Hypothalamus (tissue), 51 donors: ENCODE results near the gene SH3BGRL3.
A peak's percentile ranks its signal among the peaks of the same experiment; 100 is the strongest.
"Not testable (repeated sequence)": the region's sequence is repeated elsewhere in the genome, so short reads cannot be mapped to it uniquely, and the experiment has no call there.

Source experiments
- DNase-seq, 51 donors: peaks; one replicate each; lab custom pipeline; 2025; lab: John Stamatoyannopoulos, UW

SH3BGRL3 gene

DNA sequence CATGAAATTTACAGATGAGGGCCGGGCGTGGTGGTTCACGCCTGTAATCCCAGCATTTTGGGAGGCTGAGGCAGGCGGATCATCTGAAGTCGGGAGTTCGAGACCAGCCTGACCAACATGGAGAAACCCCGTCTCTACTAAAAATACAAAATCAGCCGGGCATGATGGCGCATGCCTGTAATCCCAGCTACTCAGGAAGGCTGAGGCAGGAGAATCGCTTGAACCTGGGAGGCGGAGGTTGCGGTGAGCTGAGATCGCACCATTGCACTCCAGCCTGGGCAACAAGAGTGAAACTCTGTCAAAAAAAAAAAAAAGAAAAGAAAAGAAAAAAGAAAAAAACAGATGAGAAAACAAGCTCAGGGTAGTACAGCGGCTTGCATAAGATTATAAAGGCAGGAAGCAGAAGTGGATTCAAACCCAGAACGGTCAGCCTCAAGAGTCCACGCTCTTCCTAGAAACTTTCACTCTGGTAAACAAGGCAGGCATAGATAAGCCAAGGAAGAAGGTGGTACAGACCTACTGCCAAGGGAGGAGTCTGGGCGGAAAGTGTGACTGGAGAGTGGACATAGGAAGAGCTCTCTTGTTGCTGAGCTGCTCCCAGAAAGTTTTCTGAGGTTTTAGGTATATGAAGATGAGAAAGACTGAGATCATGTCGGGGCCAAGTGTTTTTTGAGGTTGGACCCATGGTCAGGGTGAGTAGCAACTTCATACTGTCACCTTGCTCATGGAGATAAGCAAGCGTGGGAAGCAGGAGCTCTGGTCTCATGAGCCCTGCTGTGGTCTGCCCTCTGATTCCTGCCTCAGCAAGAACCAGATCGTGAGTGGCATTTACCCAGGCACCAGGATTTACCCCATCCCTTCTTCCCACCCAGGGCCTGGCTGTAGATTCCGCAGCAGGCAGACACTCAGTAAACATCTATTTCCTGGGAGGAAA lies 28.3 kb downstream of the SH3BGRL3 start:
- DNase-seq, result not testable (repeated sequence)

DNA sequence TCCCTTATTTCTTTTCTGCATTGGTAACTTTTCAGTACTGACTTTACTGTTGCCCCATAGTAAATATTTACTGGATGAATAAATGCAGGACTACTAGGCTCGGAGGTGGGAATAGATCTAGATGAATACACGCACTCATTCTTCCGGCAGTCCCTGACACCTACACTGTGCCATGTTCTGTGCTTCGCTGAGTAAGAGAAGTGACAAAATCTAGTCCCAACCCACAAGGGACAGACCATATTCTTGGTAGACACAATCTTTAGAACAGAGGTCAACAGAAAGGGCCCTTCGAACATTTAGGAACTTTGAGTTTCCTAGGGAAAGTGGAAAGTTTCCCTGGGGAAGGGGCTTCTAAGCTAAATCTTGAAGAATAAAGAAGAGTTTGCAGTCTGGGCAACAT lies 34.6 kb downstream of the SH3BGRL3 start:
- DNase-seq, result no peak

DNA sequence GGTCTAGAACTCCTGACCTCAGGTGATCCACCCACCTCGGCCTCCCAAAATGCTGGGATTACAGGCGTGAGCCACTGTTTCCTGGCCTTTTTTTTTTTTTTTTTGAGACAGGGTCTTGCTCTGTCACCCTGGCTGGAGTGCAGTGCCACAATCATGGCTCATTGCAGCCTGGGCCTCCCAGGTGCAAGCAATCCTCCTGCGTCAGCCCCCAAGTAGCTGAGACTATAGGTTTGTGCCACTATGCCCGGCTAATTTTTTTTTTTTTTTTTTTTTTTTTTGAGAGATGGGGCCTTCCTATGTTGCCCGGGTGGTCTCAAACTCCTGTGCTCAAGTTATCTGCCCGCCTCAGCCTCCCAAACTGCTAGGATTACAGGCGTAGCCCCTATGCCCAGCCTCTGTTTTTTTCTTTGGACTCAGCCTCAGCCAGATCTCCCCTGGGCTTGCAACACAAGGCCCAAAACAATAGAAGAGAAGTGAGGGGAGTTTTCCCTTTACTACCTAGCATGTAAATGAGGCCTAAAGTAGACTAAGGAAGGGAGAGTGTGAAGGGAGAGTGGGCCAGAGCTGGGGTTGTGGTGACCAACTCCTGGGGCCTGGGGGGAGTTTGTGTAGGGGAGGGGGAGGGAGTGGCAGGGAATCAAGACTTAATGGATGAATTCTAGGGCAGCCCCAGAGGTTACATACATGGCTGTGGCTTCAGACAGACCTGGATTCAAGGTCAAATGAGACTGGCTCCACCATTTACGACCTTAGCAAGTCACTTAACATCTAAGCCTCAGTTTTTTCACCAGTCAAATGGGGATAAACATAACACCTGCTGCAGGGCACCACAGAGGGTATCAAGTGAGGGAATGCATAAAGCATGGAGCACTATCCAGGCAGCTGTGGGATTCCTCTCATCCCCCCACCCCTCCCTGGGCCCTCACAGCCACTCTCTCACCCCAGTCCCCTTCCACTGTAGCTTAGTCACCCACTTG lies 36.3 kb downstream of the SH3BGRL3 start:
- DNase-seq, result no peak

DNA sequence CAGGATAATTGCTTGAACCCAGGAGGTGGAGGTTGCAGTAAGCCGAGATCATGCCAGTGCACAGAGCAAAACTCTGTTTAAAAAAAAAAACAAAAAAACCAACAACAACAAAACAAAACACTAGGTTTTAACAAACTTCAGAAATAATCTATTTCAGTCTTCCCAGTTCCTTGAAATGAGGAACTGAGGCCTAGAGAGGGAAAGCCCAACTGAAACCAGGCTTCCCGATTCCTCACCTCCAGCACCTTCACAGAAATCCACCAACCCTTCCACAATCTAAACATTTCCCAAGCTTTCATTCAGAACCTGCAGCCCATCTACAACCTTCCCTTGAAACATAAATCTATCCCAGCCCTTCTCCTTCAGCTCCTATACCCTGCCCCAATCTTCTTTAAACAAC lies 37.3 kb downstream of the SH3BGRL3 start:
- DNase-seq, result no peak

DNA sequence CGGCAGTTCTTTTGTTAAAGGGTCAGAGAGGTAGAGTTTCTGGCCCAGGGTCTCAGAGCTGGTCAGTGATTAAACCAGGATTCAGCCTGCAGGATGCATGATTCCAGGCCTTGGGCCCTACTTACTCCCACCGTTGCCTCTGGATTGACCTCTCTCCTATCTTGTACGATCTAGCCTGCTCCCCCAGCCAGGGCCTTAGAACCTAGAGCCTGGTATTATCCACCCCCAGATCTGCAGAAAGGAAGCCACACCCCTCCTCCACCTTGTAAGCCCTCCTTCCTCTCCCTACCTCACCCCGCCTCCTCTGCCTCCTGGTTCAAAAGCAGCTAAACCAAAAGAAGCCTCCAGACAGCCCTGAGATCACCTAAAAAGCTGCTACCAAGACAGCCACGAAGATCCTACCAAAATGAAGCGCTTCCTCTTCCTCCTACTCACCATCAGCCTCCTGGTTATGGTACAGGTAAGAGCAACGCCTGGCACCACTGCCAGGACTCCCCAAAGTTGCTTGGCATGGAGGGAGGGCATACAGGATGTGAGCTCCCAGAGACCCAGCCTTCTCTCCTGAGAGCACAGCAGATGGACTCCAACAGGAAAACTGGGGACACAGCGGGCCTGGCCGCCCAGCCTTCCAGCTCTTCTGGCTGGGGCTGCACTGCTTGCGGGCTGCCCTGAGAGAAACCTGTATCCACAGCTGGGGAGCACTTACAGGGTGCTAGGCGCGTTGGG lies 37.9 kb downstream of the SH3BGRL3 start, which contains the start of gene CD52:
TSS of gene CD52 (plus strand) at position 347 of the 726 bp plus-strand sequence. CDS start at position 407, 60 bp downstream.
- DNase-seq, result no peak

DNA sequence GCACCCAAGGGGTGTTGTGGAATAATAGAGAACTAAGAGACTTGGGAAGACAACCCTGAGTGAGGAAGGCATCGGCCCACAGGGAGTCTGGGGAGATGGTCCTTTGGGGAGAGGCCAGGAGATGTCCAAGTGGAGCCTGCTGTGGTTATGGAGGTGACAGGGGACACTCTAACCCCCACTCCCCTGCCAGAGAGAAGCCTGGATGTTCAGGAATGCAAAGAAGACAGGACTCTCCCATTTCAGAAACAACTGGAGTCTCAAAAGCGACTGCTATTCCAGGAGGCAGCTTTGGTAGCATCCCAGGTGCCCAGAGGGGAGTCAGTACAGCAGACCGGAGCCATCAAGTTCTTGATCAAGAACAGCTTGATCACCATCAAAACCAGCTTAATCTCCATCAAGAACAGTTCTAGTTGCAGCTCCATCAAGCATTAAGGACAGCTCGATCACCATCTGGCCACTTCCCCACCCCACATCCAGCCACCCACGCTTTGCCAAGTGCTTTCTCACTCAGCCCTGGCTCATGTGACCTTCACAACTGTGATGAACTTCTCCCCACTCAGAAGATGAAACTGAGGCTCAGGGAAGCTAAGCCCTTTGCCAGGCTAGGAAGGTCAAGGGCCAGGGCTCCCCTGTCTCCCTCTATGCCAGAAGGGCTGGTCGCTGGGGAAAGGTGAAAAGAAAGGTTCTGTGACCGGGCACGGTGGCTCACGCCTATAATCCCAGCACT lies 38.6 kb downstream of the SH3BGRL3 start:
- DNase-seq, result peak in 6 of 51 donors; percentile 3 to 33 (median 7)

DNA sequence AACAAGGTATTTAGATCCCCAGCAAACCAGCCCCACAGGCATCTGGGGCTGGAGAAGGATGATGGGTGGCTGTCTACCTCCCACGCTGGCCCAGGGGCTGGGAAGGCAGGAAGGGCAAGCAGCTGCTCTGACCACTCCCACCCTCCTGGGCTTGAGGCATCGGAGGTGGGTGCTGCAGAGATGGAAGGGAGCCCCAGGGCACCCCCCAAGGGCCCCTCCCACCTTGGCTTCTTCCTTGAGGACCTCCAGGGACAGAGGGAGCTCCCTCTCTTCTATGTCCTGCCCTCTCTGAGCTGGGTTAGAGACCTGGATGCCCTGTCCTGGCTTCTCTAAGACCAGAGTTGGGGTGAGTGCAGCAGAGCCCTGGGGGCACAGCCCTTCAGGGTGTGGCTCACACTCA lies 41.0 kb downstream of the SH3BGRL3 start:
- no peak for DNase-seq

DNA sequence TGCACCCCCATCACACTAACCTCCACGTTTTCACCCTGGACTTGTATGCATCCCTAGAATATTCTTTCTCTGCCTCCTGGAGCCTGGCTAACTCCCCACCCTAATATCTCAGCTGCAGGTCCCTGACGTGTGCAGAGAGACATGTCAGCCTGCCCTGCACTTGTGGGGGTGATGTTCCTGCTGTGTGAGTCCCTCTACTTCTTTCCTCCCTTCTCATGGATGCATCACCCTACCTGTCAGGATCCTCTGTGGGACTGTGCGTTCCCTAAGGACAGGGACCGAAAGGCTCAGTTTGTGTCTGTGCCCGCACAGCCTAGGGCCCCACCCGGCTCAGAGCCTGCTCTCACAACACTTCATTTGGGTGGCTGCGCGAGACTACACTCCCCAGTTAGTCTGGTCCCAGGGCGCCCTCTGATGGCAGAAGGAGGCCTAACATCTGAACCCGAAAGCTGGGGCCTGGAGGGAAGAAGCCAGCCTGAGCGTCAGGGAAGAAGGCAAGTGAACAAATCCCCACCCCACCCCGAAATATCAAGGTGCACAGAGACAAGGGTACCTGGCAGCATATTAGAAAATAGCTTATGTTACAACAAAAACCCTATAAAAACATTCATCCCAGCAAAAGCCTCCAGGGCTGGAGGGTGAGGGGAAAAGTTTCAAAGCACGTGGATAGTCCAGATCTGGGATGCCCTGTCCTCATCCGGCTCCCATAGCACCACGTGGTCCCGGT lies 41.6 kb downstream of the SH3BGRL3 start:
- peak; percentile 22 to 92 (median 72) for DNase-seq

DNA sequence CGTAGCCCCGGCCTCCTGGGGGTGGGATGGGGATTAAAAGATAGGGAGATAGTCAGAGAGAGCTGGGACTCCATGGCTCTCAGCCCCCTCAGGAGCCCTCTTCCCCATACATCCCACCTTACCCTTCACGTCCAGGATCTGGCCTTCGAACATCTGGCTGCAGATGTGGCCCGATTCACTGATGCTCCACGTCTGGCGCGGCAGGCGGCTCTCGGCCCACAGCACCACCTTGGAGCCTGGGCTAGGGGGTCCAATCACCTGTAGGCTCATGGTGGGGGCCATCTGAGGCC lies 42.1 kb downstream of the SH3BGRL3 start:
- no peak for DNase-seq

DNA sequence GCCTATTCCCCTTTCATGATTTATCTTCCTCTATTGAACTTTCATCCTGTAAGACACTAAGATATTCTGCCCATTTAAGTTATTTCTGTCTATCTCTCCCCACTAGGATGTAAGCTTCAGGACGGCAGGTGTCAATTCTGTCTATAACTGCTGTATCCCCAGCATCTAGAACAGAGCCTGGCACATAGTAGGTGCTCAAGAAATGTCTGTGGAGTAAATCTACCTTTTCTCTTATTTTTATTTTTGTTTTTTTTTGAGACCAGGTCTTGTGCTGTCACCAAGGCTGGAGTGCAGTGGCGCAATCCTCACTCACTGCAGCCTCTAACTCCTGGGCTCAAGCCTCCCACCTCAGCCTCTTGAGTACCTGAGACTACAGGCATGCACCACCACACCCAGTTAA lies 43.5 kb downstream of the SH3BGRL3 start:
- DNase-seq, result no peak

DNA sequence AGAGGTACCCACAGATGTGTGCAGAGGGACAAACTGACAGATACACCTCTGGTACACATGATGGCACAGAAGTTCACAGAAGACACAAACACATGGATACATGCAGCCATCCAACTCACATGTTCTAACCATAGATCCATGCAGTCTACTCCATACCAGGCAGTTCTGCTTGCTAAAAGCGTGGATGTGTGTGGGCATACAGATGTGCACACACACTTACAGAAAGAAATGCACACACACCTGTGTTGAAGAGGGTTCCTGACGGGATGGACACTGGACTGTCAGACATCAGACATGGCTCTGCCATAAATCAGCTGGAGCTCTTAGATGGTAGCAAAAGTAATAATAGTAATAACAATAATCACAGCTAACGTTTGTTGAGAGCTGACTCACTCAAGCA lies 44.7 kb downstream of the SH3BGRL3 start:
- no peak for DNase-seq

DNA sequence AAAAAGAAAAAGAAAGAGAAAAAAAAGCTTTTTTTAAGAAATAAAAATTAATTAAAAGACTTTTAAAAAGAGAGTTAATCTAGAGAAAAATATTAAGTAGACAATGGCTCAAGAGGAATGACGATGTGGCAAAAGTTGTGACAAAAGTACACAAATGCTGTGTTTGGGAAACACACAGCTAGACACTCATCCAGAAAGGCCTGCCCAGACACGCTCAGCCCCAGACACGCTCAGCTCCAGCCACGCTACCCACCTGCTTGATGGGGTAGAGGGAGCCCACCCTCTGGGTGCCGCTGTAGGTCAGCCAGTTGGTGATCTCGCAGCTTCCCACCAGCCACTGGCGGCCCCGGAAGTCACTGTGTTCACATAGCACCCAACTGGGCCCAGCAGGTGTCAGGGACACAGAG lies 48.1 kb downstream of the SH3BGRL3 start:
- DNase-seq, result no peak

DNA sequence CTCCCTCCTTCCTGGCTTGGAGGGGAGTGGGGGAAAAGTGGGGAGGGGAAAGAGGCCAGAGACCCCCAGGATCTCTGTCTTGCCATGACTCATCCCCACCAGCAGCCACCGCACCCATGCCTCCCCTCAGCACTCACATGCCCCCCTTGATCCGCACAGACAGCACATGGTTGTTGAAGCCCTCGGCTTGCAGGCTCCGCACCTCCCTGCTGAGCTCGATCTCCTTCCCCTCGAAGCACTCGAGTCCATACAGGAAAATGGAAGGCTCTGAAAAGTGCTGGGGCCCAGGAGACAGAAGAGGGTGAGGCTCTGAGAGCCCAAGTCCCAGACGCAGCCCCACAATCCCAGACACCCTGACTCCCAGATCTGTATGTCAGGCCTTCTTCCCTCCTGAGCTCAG lies 48.7 kb downstream of the SH3BGRL3 start:
- no peak for DNase-seq

DNA sequence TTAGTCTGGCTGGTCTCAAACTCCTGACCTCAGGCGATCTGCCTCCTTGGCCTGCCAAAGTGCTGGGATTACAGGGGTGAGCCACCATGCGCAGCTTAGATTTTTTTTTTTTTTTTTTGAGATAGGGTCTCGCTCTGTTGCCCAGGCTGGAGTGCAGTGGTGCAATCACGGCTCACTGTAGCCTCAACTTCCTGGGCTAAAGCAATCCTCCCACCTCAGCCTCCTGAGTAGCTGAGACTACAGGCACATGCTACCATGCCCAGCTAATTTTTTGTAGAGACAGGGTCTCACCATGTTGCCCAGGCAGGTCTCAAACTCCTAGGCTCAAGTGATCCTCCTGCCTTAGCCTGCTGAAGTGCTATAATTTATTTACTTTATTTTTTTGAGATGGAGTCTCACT lies 49.5 kb downstream of the SH3BGRL3 start:
- DNase-seq, result not testable (repeated sequence)

DNA sequence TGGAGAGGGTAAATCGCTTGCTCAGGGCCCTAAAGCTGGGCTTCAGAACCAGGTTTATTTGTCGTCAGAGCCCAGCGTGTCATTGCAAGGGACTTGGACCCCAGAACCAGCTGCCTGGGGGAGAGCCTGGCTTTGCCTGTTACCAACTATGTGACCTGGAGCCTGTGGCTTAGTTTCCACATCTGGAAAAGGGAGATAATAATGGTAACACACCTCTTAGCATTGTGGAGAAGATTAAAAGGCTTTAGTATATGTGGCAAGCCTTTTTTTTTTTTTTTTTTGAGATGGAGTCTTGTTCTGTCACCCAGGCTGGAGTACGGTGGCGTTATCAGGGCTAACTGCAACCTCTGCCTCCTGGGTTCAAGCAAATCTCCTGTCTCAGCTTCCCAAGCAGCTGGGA lies 50.4 kb downstream of the SH3BGRL3 start:
- DNase-seq, result no peak
